Endometrial microvascular endothelial cells (primary cell): Measurements from ENCODE around the gene TRIP6. TPM values are rescaled to one million over a fixed set of nuclear protein-coding genes. Genes with fewer than 3 reads are reported as not detected.
"Not testable (repeated sequence)": the region's sequence is repeated elsewhere in the genome, so short reads cannot be mapped to it uniquely, and the experiment has no call there.

Experiments
- in situ Hi-C: cut with HindIII; loops from 2 replicates; pipeline ENCODE4 v1.10.0; 2017; ENCODE audit warnings: low sequenced_read_pairs, low pct_unique_long_range_greater_than_20kb; ENCODE audit errors: inconsistent ontology term
- total RNA-seq: library from RNA; depleted of rRNA; stranded (reverse); fragments of >200 nt; gene quantifications from one replicate; pipeline ENCODE4 v1.2.3, GENCODE V29; 2015; ENCODE audit errors: inconsistent ontology term

Gene TRIP6
- total RNA-seq, 1 donor from 2014 or later = 108 TPM

- in situ Hi-C loops = no loop called here
Measured at GRCh38 chr7:100897772-100898454, 30.7 kb downstream of the TRIP6 start.

GRCh38 chr7:100899432-100899831, 32.2 kb downstream of the TRIP6 start:
- in situ Hi-C loops = no loop called here

- in situ Hi-C loops = no loop called here
Measured at GRCh38 chr7:100900978-100901377, 33.8 kb downstream of the TRIP6 start.

GRCh38 chr7:100901921-100902332, 34.7 kb downstream of the TRIP6 start:
- in situ Hi-C loops = no loop called here

GRCh38 chr7:100902638-100903037, 35.5 kb downstream of the TRIP6 start:
- in situ Hi-C loops = no loop called here

- in situ Hi-C loops = no loop called here
Measured at GRCh38 chr7:100908512-100908911, 41.3 kb downstream of the TRIP6 start.

- in situ Hi-C loops = not testable (repeated sequence)
Measured at GRCh38 chr7:100910443-100910842, 43.3 kb downstream of the TRIP6 start.

GRCh38 chr7:100911484-100911883, 44.3 kb downstream of the TRIP6 start:
- in situ Hi-C loops = no loop called here

- in situ Hi-C loops = no loop called here
Measured at GRCh38 chr7:100914208-100914878, 47.2 kb downstream of the TRIP6 start.

GRCh38 chr7:100914879-100915447, 47.8 kb downstream of the TRIP6 start:
- in situ Hi-C loops = no loop called here

- in situ Hi-C loops = not testable (repeated sequence)
Measured at GRCh38 chr7:100919335-100919734, 52.1 kb downstream of the TRIP6 start.

- in situ Hi-C loops = not testable (repeated sequence)
Measured at GRCh38 chr7:100919779-100920437, 52.7 kb downstream of the TRIP6 start.

- in situ Hi-C loops = no loop called here
Measured at GRCh38 chr7:100921039-100921438, 53.9 kb downstream of the TRIP6 start.

Other genes with a start within 250 kb of the TRIP6 start
- gene TFR2, start 225.8 kb upstream of the TRIP6 start, total RNA-seq = not detected
- not detected for gene ACTL6B, start 210.9 kb upstream of the TRIP6 start, total RNA-seq
- 301 TPM for gene GNB2, start 193.6 kb upstream of the TRIP6 start, total RNA-seq
- gene GIGYF1, start 173.1 kb upstream of the TRIP6 start, total RNA-seq = 21.2 TPM
- 51.1 TPM for gene POP7, start 161.3 kb upstream of the TRIP6 start, total RNA-seq
- gene EPO, start 146.9 kb upstream of the TRIP6 start, total RNA-seq = not detected
- gene ZAN, start 133.8 kb upstream of the TRIP6 start, total RNA-seq = not detected
- gene EPHB4, start 39.9 kb upstream of the TRIP6 start, total RNA-seq = 78.6 TPM
- gene SLC12A9, start 14.7 kb upstream of the TRIP6 start, total RNA-seq = 40.0 TPM
- gene SRRT, start 7.7 kb downstream of the TRIP6 start, total RNA-seq = 80.7 TPM
- 1.2 TPM for gene UFSP1, start 22.3 kb downstream of the TRIP6 start, total RNA-seq
- gene ACHE, start 28.5 kb downstream of the TRIP6 start, total RNA-seq = not detected
- not detected for gene MUC3A, start 82.1 kb downstream of the TRIP6 start, total RNA-seq
- gene MUC12, start 102.2 kb downstream of the TRIP6 start, total RNA-seq = not detected
- not detected for gene MUC17, start 152.7 kb downstream of the TRIP6 start, total RNA-seq
- gene TRIM56, start 218.1 kb downstream of the TRIP6 start, total RNA-seq = 13.9 TPM